ENCODE data around the gene NAMPT.
"Not testable (repeated sequence)": the region's sequence is repeated elsewhere in the genome, so short reads cannot be mapped to it uniquely, and the experiment has no call there.

The NAMPT gene

GRCh38 chr7:106224797-106225196 lies 60.0 kb downstream of the NAMPT start:
- no peak for DNase-seq

- no peak for DNase-seq
These were observed 61.6 kb downstream of the NAMPT start for GRCh38 chr7:106223156-106223555.

- DNase-seq, result no peak
These were observed 62.2 kb downstream of the NAMPT start for GRCh38 chr7:106222545-106222944.

GRCh38 chr7:106220307-106220706 lies 64.5 kb downstream of the NAMPT start:
- no peak for DNase-seq

GRCh38 chr7:106219170-106219569 lies 65.6 kb downstream of the NAMPT start:
- no peak for DNase-seq

GRCh38 chr7:106218546-106218945 lies 66.2 kb downstream of the NAMPT start:
- no peak for DNase-seq

- no peak for DNase-seq
These were observed 67.8 kb downstream of the NAMPT start for GRCh38 chr7:106216923-106217542.

- DNase-seq, result no peak
These were observed 68.3 kb downstream of the NAMPT start for GRCh38 chr7:106216517-106216922.

GRCh38 chr7:106215868-106216516 lies 68.8 kb downstream of the NAMPT start:
- no peak for DNase-seq

- DNase-seq, result not testable (repeated sequence)
These were observed 75.8 kb downstream of the NAMPT start for GRCh38 chr7:106208944-106209343.

- no peak for DNase-seq
These were observed 77.8 kb downstream of the NAMPT start for GRCh38 chr7:106206826-106207541.

- no peak for DNase-seq
These were observed 79.1 kb downstream of the NAMPT start for GRCh38 chr7:106205621-106206222.

- DNase-seq, result no peak
These were observed 81.3 kb downstream of the NAMPT start for GRCh38 chr7:106203473-106203872.

GRCh38 chr7:106201164-106201563 lies 83.6 kb downstream of the NAMPT start:
- no peak for DNase-seq

GRCh38 chr7:106199813-106200364 lies 84.9 kb downstream of the NAMPT start:
- no peak for DNase-seq

- no peak for DNase-seq
These were observed 85.8 kb downstream of the NAMPT start for GRCh38 chr7:106199024-106199423.

Measured in NCI-H510A (cell line).